ENCODE measurements around the gene DTX3L.

The DTX3L gene

GRCh38 chr3:122577409-122578031 lies 13.4 kb downstream of the DTX3L start, which contains the start of gene PARP15:
Gene PARP15, plus strand, starts transcription at chr3:122577650. Its CDS starts 18 bp downstream, at chr3:122577668.
- Histone ChIP-seq H3K27ac (replicated peaks) (no peak within 1 kb of the TSS), H3K27me3 (ENCODE audit: insufficient read depth, poor library complexity, severe bottlenecking) (no peaks in the 10 kb centered on the region), H3K4me3 (replicated peaks; ENCODE audit: insufficient read depth, low read length) (peak within 1 kb of the TSS; percentile 37)
- no peak for DNase-seq (ENCODE audit: low read depth in 1 of 2, low spot score in 1 of 2)
- TF ChIP-seq POLR2AphosphoS5 (IDR thresholded peaks at IDR 0.05; ENCODE audit: low read depth) (no peak), SPI1 (IDR thresholded peaks at IDR 0.05; ENCODE audit: borderline replicate concordance, low read depth) (no peak), CTCF (IDR thresholded peaks at IDR 0.05; ENCODE audit: insufficient read depth, low read length) (no peak), GABPA (IDR thresholded peaks at IDR 0.05; ENCODE audit: low read depth) (no peak), REST (IDR thresholded peaks at IDR 0.05; ENCODE audit: insufficient replicate concordance, low read depth) (no peak)

GRCh38 chr3:122578069-122578740 lies 14.1 kb downstream of the DTX3L start:
- H3K27ac ChIP-seq (replicated peaks): no peak overlapping the region
- no peak for DNase-seq (ENCODE audit: low read depth in 1 of 2, low spot score in 1 of 2)
- TF ChIP-seq POLR2AphosphoS5 (IDR thresholded peaks at IDR 0.05; ENCODE audit: low read depth) (no peak), GABPA (IDR thresholded peaks at IDR 0.05; ENCODE audit: low read depth) (no peak), SPI1 (IDR thresholded peaks at IDR 0.05; ENCODE audit: borderline replicate concordance, low read depth) (no peak), REST (IDR thresholded peaks at IDR 0.05; ENCODE audit: insufficient replicate concordance, low read depth) (no peak)
- no peak overlapping the region for H3K4me3 ChIP-seq (replicated peaks; ENCODE audit: insufficient read depth, low read length)
- H3K27me3 ChIP-seq (ENCODE audit: insufficient read depth, poor library complexity, severe bottlenecking): no peaks in the 10 kb centered on the region

- Histone ChIP-seq H3K4me3 (replicated peaks; ENCODE audit: insufficient read depth, low read length) (no peak overlapping the region), H3K27ac (replicated peaks) (no peak overlapping the region), H3K27me3 (ENCODE audit: insufficient read depth, poor library complexity, severe bottlenecking) (no peaks in the 10 kb centered on the region)
- no peak for DNase-seq (ENCODE audit: low read depth in 1 of 2, low spot score in 1 of 2)
- no peak for TF ChIP-seq SPI1 (IDR thresholded peaks at IDR 0.05; ENCODE audit: borderline replicate concordance, low read depth)
- TF ChIP-seq POLR2AphosphoS5 (IDR thresholded peaks at IDR 0.05; ENCODE audit: low read depth): no peak
- TF ChIP-seq GABPA (IDR thresholded peaks at IDR 0.05; ENCODE audit: low read depth): no peak
- TF ChIP-seq CTCF (IDR thresholded peaks at IDR 0.05; ENCODE audit: insufficient read depth, low read length): no peak
- TF ChIP-seq REST (IDR thresholded peaks at IDR 0.05; ENCODE audit: insufficient replicate concordance, low read depth): no peak
Measured at GRCh38 chr3:122580470-122580869, 16.3 kb downstream of the DTX3L start.
